Fibroblast of lung (primary cell): ENCODE data around the gene SCN4A.

ENCODE experiments used
- EZH2 ChIP-seq: IDR thresholded peaks from 2 replicates; pipeline ENCODE4 v1.5.1; 2012; ENCODE audit warnings: low read length, control low read depth, mild to moderate bottlenecking; ENCODE audit errors: missing control alignments
- TF ChIP-seq, protein P1 (sequence below), 2 donors: IDR thresholded peaks in 1 of 2; conservative IDR thresholded peaks in 1 of 2; 1 replicate in 1 of 2; 2 replicates in 1 of 2; pipeline ENCODE4 v1.5.1; 2011 to 2012; ENCODE audit warnings: low read length in 2 of 2, control low read depth in 1 of 2, inconsistent platforms in 1 of 2, low read depth in 1 of 2, mild to moderate bottlenecking in 1 of 2

DNA sequence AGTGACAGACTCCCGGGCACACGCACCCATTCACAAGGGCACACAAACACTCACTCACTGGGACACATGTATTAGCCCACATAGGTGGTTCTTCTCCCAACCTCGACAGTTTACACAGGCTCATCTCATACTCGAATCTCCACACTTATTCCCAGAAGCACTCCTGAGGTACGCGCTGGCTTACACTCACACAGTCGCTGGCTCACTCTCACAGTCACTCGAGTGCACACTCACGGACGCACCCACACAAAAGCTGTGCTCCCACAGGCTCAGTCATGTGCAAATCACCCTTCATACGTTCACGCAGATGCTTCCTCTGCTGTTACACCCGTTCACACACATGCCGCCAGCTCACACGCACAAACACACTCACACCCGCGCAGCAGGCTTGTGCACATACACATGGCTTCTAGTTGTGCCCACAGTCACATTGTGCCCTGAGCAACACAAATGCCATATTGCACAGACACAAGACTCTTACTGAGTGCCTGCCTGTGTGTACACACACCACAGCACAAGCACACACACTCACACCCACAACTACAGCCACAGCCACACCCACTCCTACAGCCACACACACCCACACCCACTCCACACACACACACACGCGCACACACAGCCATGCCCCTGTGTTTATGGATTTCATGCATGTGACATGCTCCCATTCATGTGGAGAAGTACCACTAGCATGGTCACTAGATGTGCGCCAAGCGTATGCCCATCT is 17.1 kb upstream of the SCN4A start:
- TF ChIP-seq, protein P1, sequence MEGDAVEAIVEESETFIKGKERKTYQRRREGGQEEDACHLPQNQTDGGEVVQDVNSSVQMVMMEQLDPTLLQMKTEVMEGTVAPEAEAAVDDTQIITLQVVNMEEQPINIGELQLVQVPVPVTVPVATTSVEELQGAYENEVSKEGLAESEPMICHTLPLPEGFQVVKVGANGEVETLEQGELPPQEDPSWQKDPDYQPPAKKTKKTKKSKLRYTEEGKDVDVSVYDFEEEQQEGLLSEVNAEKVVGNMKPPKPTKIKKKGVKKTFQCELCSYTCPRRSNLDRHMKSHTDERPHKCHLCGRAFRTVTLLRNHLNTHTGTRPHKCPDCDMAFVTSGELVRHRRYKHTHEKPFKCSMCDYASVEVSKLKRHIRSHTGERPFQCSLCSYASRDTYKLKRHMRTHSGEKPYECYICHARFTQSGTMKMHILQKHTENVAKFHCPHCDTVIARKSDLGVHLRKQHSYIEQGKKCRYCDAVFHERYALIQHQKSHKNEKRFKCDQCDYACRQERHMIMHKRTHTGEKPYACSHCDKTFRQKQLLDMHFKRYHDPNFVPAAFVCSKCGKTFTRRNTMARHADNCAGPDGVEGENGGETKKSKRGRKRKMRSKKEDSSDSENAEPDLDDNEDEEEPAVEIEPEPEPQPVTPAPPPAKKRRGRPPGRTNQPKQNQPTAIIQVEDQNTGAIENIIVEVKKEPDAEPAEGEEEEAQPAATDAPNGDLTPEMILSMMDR (conservative IDR thresholded peaks at IDR 0.05 in 1 of 2, IDR thresholded peaks at IDR 0.05 in 1 of 2; ENCODE audit: low read depth in 1 of 2, low read length in 2 of 2) = no peak
- TF ChIP-seq EZH2 = no peak
